ENCODE measurements around the gene SFXN3.

The SFXN3 gene

DNA sequence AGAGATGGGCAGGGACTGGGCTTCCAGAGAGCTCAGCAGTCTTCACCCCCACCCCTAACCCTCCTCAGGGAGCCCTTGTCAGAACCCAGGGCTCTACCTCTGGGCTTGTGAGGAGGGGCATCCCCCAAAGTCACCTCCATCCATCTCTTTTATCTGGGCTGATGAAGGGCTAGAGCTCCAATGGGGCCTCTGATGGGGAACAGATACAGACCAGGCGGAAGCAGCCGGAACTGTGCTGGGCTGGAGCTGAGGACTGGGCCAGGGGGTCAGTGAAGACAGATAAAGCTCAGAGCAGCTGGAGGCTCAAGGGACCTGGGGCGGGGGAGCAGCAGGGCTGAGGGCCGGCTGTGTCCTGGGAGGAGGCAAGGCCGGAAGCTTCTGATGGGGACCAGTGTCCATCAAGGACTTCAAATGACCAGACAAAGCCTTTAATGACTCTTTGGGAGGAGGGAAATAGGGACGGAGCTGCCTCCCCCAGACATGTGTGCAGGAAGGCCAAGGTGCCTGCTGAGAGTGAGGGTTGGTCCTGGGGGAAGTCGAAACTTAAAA, 40.9 kb downstream of the SFXN3 start:
- in situ Hi-C loops (cut with MboI; ENCODE audit: low sequenced_read_pairs), result no loop called here

DNA sequence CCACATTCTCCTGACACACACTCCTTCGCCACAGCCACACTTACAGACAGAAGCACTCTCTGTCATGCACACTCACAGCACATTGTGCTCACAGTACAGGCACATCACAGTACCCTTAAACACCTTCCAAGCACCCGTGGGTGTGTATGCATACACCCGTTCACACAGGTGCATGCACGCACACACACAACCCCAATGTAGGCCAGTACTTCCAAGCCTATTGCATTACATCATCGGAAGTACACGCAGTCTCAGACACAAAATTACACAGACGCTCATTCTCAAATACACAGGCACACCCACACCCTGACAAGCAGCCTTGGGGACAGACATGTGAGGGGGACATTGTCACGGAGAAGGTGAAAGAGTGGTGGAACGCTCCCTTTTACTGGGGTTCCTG, 41.9 kb downstream of the SFXN3 start:
- in situ Hi-C loops (cut with MboI; ENCODE audit: low sequenced_read_pairs), result no loop called here

DNA sequence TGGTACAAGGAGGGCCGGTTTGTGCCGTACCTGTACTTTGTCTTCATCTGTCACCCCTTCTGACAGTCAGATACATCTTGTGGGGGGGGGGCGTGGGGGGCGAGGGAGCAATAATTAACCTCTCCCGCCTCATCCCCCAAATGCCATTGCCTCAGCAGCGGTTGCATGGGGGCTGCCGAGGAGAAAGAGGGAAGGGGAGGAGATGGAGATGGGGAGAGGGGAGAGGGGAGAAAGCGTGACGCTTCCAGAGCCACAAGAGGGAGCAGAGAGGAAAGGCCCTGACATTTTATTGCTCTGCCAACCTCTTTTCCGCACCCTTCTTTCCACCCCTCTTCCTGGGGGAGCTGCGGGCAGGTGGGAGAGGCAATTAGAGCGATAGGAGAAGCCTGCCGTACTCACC, 42.6 kb downstream of the SFXN3 start:
- in situ Hi-C loops (cut with MboI; ENCODE audit: low sequenced_read_pairs), result no loop called here

DNA sequence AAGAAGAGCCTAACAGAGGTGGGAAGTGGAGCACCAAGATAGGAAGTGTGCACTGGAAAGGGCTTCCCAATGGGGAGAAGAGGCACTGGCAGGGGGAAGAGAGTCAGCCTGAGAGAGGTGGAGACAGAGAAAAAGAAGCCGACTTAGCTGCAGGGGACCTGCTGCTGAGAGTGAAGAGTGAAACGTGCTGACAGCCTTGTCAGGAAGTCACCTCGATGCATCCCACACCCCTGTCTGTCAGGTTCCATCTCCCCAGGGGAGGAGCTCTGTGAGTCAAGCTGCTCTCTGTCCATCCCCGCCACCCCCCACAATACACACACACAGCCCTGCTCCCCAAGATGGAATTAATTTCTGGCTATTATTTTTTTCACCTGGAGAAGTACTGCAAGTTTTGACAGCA, 44.7 kb downstream of the SFXN3 start:
- in situ Hi-C loops (cut with MboI; ENCODE audit: low sequenced_read_pairs), result no loop called here

DNA sequence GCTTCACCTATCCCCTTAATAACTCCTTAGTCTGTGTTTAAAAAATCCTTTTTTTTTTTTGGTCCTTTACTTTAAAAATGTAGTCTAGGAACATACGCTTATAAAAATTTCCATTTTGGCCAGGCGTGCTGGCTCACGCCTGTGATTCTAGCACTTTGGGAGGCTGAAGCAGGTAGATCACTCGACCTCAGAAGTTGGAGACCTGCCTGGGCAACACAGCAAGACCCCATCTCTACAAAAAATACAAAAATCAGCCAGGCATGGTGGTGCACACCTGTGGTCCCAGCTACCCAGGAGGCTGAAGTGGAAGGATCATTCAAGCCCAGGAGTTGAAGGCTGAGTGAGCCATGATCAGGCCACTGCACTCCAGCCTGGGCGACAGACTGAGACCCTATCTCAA, 45.6 kb downstream of the SFXN3 start:
- in situ Hi-C loops (cut with MboI; ENCODE audit: low sequenced_read_pairs), result no loop called here

DNA sequence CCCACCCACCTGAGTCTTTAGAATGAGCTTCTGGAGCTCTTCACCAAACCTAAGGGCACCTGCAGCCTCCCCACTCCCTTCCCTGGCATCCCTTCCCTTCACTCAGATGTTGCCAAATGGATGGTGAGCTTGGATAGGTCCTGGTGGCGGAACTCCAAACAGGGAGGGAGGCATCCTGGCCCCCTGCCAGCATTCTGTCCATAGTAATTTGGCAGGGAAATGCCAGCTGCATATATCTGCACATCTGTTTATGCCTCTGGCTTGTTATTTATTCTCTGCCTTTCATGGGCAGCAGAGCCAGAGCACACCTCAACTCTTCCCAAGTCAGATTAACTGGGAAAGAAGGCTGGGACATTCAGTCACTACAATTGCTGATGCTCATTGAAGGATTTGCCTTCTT, 48.8 kb downstream of the SFXN3 start:
- in situ Hi-C loops (cut with MboI; ENCODE audit: low sequenced_read_pairs), result no loop called here

DNA sequence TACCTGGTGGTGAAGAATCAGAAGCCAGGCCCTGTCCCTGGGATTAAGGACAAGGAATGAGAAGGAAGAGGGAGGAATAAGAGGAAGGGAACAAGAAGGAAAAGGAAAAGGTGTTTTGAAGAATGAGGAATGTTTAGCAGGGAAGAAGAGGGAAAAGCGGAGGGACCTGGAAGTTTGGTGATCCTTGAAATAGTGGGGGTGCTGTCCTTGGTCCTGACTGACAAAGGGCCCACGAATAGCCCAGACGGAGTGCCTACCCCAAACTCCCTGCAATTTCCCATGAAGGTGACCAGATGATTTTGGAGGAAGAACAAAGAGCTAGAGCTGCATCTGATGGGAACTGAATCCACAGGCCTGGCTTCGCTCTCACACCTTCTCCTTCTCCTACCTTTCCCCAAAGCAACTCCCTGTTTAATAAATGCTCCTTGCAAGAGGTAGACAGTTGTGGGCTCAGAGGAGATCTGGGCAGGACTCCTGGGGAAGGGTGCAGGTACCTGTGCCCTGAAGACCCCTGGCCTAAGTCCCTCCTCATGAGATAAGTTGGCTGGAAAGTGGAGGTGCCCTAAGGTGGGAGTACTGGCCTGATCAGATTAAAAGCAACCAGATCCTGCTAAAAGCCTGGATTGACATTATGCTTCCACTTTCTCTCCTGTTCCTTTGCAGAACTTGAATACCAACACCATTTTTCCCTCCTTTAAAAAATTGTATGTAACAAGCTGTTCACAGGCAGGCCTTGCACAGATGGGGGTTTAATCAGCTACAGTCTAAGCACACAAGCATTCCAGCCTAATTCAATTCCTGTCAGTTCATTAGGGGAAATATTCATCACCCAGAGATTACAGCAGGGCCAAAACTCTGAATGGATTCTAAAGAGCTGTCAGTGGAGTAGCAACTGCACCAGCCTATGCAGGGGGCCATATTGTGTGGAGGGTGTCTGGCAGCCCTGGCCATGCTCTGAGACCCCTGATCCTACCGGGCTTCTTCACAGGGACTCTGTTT, 50.2 kb downstream of the SFXN3 start:
- in situ Hi-C loops (cut with MboI; ENCODE audit: low sequenced_read_pairs), result no loop called here

DNA sequence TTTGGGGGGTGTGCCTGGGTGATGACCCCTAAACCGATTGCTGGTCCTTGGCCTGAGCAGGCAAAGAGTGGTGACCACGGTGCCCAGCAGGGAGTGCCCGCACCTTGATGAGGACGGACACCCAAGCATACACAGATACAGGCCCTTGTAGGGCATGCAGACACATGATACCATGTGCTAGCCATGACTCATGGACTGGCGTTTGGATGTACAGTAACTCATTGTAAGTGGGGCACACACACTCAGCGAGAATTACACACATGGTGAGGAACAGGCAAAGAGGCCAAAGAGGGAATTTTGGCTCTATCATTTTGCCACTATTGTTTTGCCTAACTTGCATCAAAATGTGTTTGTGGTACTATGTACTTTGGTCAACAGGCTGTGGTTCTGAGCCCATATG, 54.8 kb downstream of the SFXN3 start:
- in situ Hi-C loops (cut with MboI; ENCODE audit: low sequenced_read_pairs), result no loop called here

DNA sequence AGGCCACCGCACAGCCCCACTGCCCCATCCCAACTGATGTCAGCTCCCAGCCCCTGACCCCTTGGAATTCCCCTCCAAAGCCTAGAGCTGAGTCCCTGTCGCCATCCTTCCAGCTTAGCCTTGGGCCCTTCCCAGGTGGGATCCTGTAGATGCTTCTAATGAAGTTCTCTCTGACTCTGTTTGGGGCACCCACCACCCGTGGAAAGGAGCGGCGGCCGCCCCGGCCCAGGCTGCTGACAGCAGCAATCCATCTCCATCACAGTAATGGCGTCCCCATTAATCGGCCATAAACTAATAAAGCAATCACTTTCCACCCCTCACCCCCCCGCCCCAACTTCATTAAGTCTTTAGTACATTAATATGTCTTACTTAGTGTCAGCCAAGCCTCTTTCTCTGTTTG, 56.3 kb downstream of the SFXN3 start:
- in situ Hi-C loops (cut with MboI; ENCODE audit: low sequenced_read_pairs), result no loop called here

DNA sequence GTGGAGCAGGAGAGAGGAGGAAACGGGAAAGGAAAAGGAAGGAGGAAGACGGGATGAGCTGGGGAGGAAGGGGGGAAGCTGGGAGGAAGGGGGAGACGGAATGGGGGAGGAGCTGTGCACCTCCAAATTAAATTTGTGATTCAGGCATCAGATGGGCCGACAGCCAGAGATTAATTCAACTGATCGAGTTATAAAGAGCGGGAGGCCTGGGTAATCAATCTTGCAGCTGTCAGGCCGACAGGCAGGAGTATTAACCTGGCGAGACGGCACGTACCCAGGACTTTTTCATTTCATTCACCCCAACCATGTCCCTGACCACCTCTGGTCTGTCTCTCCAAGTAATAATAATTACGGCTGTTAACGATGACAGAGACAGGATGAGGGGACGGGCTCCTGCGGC, 56.9 kb downstream of the SFXN3 start:
- in situ Hi-C loops (cut with MboI; ENCODE audit: low sequenced_read_pairs), result no loop called here

DNA sequence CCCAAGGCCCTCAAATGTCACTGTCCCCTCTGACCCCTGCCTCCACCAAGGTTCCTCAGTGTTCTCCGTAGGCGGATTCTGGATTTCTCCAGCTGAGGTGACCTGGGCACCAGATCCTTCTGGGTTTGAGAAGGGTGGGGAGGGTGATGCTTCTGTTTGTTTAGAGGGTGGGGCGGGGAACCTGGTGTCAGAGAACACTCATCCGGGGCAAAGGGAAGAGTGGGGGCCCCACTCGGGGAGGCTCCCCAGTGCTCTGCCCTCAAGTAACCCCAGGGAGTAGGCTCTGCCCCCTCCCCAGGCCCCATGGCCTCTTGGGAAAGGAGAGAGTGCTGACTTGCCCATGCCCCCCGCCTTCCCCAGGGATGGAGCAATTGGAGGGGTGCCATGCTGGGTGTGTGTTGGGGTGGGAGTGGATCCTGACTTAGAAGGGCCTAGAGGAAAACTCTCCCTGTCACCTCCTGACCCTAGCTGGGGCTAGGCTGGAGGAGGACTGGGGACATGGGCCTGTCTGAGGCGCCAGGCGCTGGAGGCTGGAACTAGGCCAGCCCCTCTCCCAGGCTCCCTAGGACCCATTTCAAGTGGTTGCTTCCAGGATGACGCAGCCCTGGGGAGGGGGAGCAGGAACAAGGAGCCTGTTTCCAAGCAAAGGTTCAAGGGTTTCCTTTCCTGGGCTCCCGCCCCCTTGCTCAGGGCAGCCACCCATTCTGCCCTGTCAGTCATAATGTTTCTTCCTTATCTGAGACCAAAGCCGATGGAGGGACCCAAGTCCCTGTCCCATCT, 58.7 kb downstream of the SFXN3 start:
- in situ Hi-C loops (cut with MboI; ENCODE audit: low sequenced_read_pairs), result no loop called here

DNA sequence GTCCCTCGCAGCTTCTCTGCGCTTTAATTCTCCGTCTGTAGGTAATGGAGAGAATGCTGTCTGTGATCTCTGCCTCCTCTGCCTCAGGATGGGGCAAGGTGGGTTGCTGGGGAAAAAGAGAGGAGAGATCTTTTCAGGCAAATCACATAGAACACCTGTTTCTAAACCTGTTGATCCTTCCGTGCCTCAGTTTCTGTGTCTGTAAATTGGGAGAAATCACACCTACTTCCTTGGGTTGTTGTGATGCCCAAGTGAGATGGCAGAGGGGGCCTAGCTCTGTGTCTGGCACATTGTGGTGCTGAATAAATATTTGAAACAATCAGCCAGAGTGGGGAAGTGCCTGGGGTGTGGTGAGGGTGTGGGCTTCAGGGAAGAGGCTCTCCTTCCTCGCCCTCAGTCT, 59.6 kb downstream of the SFXN3 start:
- in situ Hi-C loops (cut with MboI; ENCODE audit: low sequenced_read_pairs), result no loop called here

Data from HL-60/S4 treated with phorbol 12-myristate 13-acetate at 8.2 ng/mL for 4 days and 3 days (cell line).